Effector memory CD8-positive, alpha-beta T cell (primary cell): ENCODE measurements around the gene HPGD.

Experiments
- ATAC-seq: fragments of 150-1000 bp; cut with Tn5 transposase; replicated peaks from 2 replicates; pipeline ENCODE4 v1.10.0; 2021; ENCODE audit warnings: mild to moderate bottlenecking, moderate library complexity
- DNase-seq, 3 experiments: peaks; one replicate each; pipeline ENCODE4 v3.0.0; 2021
- H3K27ac Mint-ChIP-seq, 2 donors: one replicate each; pipeline ENCODE4 v1.8.0; 2022; ENCODE audit warnings: mild to moderate bottlenecking in 2 of 2, mixed read lengths in 2 of 2, moderate library complexity in 2 of 2
- H3K27me3 Mint-ChIP-seq, 2 donors: one replicate each; pipeline ENCODE4 v1.8.0; 2022; ENCODE audit warnings: mixed read lengths in 2 of 2
- H3K36me3 Mint-ChIP-seq: one replicate; pipeline ENCODE4 v1.8.0; 2022; ENCODE audit warnings: mild to moderate bottlenecking, moderate library complexity, mixed read lengths; ENCODE audit not compliant: insufficient read depth
- H3K4me1 Mint-ChIP-seq, 2 donors: one replicate each; pipeline ENCODE4 v1.8.0; 2022; ENCODE audit warnings: low read depth in 2 of 2, mixed read lengths in 2 of 2
- H3K4me3 Mint-ChIP-seq, 2 donors: one replicate each; pipeline ENCODE4 v1.8.0; 2022; ENCODE audit warnings: mild to moderate bottlenecking in 2 of 2, mixed read lengths in 2 of 2, moderate library complexity in 2 of 2
- H3K9me3 Mint-ChIP-seq, 2 donors: one replicate each; pipeline ENCODE4 v1.8.0; 2022; ENCODE audit warnings: mixed read lengths in 2 of 2

Gene HPGD

DNA sequence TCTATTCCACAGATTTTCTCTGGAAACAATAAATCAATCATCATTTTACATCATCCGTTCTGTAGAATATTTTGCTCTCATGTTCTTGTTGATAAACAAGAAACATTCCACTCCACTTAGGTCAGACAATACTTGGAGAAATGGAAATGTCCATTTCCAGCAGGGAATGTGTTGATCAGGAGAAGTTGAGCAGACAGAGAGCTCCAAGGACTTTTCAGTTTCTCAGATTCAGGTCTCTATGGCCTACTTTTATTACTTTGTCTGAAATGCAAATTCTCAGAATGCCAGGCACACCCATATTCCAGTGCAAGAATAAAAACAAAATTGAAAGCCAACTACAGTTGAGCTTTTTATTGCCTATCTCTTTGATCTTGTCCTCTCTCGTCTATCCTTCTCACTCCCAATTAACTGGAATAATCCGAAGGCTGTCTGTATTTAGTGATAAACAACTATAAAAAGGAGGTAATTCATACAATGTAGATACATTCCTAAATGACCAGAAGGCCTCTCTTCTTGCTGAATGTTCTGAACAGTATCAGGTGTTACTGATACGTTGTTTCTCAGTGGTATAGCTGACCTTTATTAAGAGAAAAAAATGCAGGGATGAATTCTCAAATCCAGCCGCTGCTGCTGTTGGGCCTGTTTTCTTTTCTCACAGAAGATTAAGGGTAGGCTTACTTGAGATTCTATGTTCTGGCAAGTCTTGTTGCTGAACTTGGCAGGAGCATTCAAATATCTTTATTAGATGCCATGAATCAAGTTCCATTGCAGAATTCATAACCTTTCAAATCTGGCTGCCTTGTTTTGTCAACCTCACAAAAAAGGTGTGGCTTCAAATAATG, 72.1 kb downstream of the HPGD start:
- DNase-seq (no peak), ATAC-seq (no peak)
- Mint-ChIP-seq H3K27ac (no peak overlapping the region), H3K36me3 (no peaks in the 10 kb centered on the region), H3K9me3 (peaks cover 0 to 2% of the 10 kb centered on the region in 2 donors), H3K4me1 (no peaks in the 10 kb centered on the region), H3K27me3 (no peaks in the 10 kb centered on the region), H3K4me3 (no peak overlapping the region)

GRCh38 chr4:174449152-174449551, 73.1 kb downstream of the HPGD start:
- ATAC-seq (no peak), DNase-seq (no peak)
- no peak overlapping the region for H3K27ac Mint-ChIP-seq
- H3K27me3 Mint-ChIP-seq, result no peaks in the 10 kb centered on the region
- H3K4me3 Mint-ChIP-seq, result no peak overlapping the region
- H3K36me3 Mint-ChIP-seq, result no peaks in the 10 kb centered on the region
- no peaks in the 10 kb centered on the region for H3K4me1 Mint-ChIP-seq
- peaks cover 0 to 2% of the 10 kb centered on the region in 2 donors for H3K9me3 Mint-ChIP-seq

- peaks cover 0 to 4% of the 10 kb centered on the region in 2 donors for H3K9me3 Mint-ChIP-seq
- H3K27ac Mint-ChIP-seq, result no peak overlapping the region
- no peak for DNase-seq
- no peak for ATAC-seq
- no peaks in the 10 kb centered on the region for H3K4me1 Mint-ChIP-seq
- no peaks in the 10 kb centered on the region for H3K36me3 Mint-ChIP-seq
- no peak overlapping the region for H3K4me3 Mint-ChIP-seq
- H3K27me3 Mint-ChIP-seq, result peaks cover 0 to 6% of the 10 kb centered on the region in 2 donors
Observed at GRCh38 chr4:174444390-174444789, 77.9 kb downstream of the HPGD start.
